PC-9 (cell line): ENCODE measurements around the gene PLA2G15. TPM values are rescaled to one million over a fixed set of nuclear protein-coding genes. Genes with fewer than 3 reads are reported as not detected.

ENCODE experiments used
- BruUV-seq: library from RNA; stranded (reverse); fragments of 400-500 nt; replicated peaks from 2 replicates; lab custom pipeline; 2021; lab: Mats Ljungman, UMichigan
- CTCF ChIA-PET: fragments of 300-600 bp; sonication (Branson Sonifier 250); formaldehyde crosslinking; loops from one replicate; lab custom pipeline; 2022; ENCODE audit warnings: antibody characterized with exemption; lab: Charles Lee
- POLR2A ChIA-PET: fragments of 300-600 bp; sonication (Branson Sonifier 250); formaldehyde crosslinking; loops from one replicate; lab custom pipeline; 2022; ENCODE audit warnings: antibody characterized with exemption; ENCODE audit not compliant: unreplicated experiment; lab: Charles Lee
- DNase-seq, 2 experiments: peaks; one replicate each; pipeline versions ENCODE4 v3.0.0 to v3.0.0-alpha.2; 2015 to 2022; ENCODE audit warnings: mixed read lengths in 1 of 2
- H2AFZ ChIP-seq: fragments of 200-600 bp; sonication (generic); 2 replicates; pipeline ENCODE4 v1.8.1; 2017; ENCODE audit warnings: antibody characterized with exemption
- H3F3A ChIP-seq: fragments of 200-600 bp; sonication (generic); 2 replicates; pipeline ENCODE4 v1.8.1; 2017; ENCODE audit warnings: antibody characterized with exemption, mild to moderate bottlenecking, low read depth; ENCODE audit not compliant: insufficient read depth
- H3K27ac ChIP-seq: fragments of 200-600 bp; sonication (generic); 2 replicates; pipeline ENCODE4 v1.6.1; 2016; ENCODE audit warnings: mixed run types
- H3K27me3 ChIP-seq: fragments of 200-600 bp; sonication (generic); 2 replicates; pipeline ENCODE4 v1.6.1; 2016; ENCODE audit warnings: low read depth, mixed run types; ENCODE audit not compliant: insufficient read depth
- H3K36me3 ChIP-seq: fragments of 200-600 bp; sonication (generic); 2 replicates; pipeline ENCODE4 v1.6.1; 2016; ENCODE audit warnings: low read depth, mixed run types
- H3K4me1 ChIP-seq: fragments of 200-600 bp; sonication (generic); replicated peaks from 2 replicates; pipeline ENCODE4 v1.6.1; 2016; ENCODE audit warnings: mixed run types; ENCODE audit not compliant: insufficient read depth
- H3K4me2 ChIP-seq: fragments of 200-600 bp; sonication (generic); 2 replicates; pipeline ENCODE4 v1.6.1; 2017; ENCODE audit warnings: mixed run types
- H3K4me3 ChIP-seq: fragments of 200-600 bp; sonication (generic); 2 replicates; pipeline ENCODE4 v1.6.1; 2016; ENCODE audit warnings: mixed run types
- H3K79me2 ChIP-seq: fragments of 200-600 bp; sonication (generic); 2 replicates; pipeline ENCODE4 v1.6.1; 2017; ENCODE audit warnings: low read depth, mixed run types
- H3K9me2 ChIP-seq: fragments of 200-600 bp; sonication (generic); 2 replicates; pipeline ENCODE4 v1.8.1; 2017; ENCODE audit warnings: mild to moderate bottlenecking; ENCODE audit not compliant: insufficient read depth
- H3K9me3 ChIP-seq: fragments of 200-600 bp; sonication (generic); 2 replicates; pipeline ENCODE4 v1.8.1; 2016; ENCODE audit warnings: low read depth; ENCODE audit not compliant: insufficient read depth
- H4K20me1 ChIP-seq: fragments of 200-600 bp; sonication (generic); 2 replicates; pipeline ENCODE4 v1.8.1; 2017; ENCODE audit not compliant: insufficient read depth
- EZH2 ChIP-seq: fragments of 200-600 bp; sonication (generic); IDR thresholded peaks from 2 replicates; pipeline ENCODE4 v1.8.0; 2017; ENCODE audit warnings: antibody characterized with exemption, low read depth
- intact Hi-C: fragments of 100-400 bp; cut with micrococcal nuclease; formaldehyde crosslinking; loops from one replicate; pipeline ENCODE4 v1.10.0; 2022; ENCODE audit not compliant: unreplicated experiment
- total RNA-seq: library from RNA; stranded (reverse); gene quantifications from 2 replicates; pipeline ENCODE4 v1.2.3, GENCODE V29; 2021
- TF ChIP-seq, protein P1 (sequence below): fragments of 200-600 bp; sonication (generic); conservative IDR thresholded peaks from 2 replicates; pipeline ENCODE4 v1.6.1; 2017; ENCODE audit warnings: mixed run types, antibody characterized with exemption, mild to moderate bottlenecking, moderate library complexity

The PLA2G15 gene
- total RNA-seq, 1 experiment from 2014 or later = 14.0 TPM

- Histone ChIP-seq H2AFZ (no peak overlapping the region), H3K9me2 (no peaks in the 10 kb centered on the region), H3K9me3 (no peaks in the 10 kb centered on the region), H3F3A (no peaks in the 10 kb centered on the region), H3K4me3 (no peak overlapping the region), H3K27ac (no peak overlapping the region), H3K27me3 (no peaks in the 10 kb centered on the region), H4K20me1 (no peaks in the 10 kb centered on the region), H3K36me3 (no peaks in the 10 kb centered on the region), H3K79me2 (no peaks in the 10 kb centered on the region), H3K4me1 (no peaks in the 10 kb centered on the region), H3K4me2 (no peak overlapping the region)
- POLR2A ChIA-PET = no interaction called here
- CTCF ChIA-PET = no interaction called here
- intact Hi-C loops = no loop called here
- no peak for DNase-seq
- TF ChIP-seq EZH2 = no peak
- TF ChIP-seq, protein P1, sequence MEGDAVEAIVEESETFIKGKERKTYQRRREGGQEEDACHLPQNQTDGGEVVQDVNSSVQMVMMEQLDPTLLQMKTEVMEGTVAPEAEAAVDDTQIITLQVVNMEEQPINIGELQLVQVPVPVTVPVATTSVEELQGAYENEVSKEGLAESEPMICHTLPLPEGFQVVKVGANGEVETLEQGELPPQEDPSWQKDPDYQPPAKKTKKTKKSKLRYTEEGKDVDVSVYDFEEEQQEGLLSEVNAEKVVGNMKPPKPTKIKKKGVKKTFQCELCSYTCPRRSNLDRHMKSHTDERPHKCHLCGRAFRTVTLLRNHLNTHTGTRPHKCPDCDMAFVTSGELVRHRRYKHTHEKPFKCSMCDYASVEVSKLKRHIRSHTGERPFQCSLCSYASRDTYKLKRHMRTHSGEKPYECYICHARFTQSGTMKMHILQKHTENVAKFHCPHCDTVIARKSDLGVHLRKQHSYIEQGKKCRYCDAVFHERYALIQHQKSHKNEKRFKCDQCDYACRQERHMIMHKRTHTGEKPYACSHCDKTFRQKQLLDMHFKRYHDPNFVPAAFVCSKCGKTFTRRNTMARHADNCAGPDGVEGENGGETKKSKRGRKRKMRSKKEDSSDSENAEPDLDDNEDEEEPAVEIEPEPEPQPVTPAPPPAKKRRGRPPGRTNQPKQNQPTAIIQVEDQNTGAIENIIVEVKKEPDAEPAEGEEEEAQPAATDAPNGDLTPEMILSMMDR = no peak
- no TSS peak for BruUV-seq
These were observed 29.9 kb upstream of the PLA2G15 start for GRCh38 chr16:68215302-68215701.

DNA sequence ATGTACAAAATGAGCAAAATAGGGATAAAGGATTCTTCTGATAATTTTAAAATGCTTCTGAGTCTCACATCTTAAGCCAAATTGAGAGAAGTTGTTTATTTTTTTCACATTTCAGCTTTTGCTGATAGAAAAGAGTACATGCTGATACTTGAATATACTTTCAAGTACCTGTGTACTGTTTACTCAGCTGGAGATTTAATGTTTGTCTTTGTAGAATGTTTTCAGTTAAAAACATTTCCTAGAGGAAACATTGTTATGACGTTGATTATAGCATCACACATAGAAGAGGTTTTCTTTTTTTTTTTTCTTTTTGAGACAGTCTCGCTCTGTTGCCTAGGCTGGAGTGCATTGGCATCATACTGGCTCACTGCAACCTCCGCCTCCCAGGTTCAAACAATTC is 28.9 kb upstream of the PLA2G15 start:
- H3F3A ChIP-seq = 0 out of 2 replicates have a peak, but pooled peaks cover 4% of the 10 kb centered on the region
- no peak overlapping the region for H3K4me3 ChIP-seq
- ChIA-PET CTCF (no interaction called here), POLR2A (no interaction called here)
- no peak for DNase-seq
- no peaks in the 10 kb centered on the region for H3K4me1 ChIP-seq
- BruUV-seq = no TSS peak
- H2AFZ ChIP-seq = no peak overlapping the region
- no peaks in the 10 kb centered on the region for H4K20me1 ChIP-seq
- H3K79me2 ChIP-seq = no peaks in the 10 kb centered on the region
- intact Hi-C loops = no loop called here
- TF ChIP-seq, protein P1 = no peak
- TF ChIP-seq EZH2 = no peak
- no peak overlapping the region for H3K27ac ChIP-seq
- no peak overlapping the region for H3K4me2 ChIP-seq
- no peaks in the 10 kb centered on the region for H3K36me3 ChIP-seq
- H3K9me3 ChIP-seq = no peaks in the 10 kb centered on the region
- H3K27me3 ChIP-seq = no peaks in the 10 kb centered on the region
- H3K9me2 ChIP-seq = no peaks in the 10 kb centered on the region

- CTCF ChIA-PET = interaction anchor here (0.6 kb wide), 1 partner anchor 76 kb away, joined by 3 read pairs; no protein-coding TSS in a partner anchor
- POLR2A ChIA-PET = interaction anchor here (0.5 to 0.6 kb wide), 2 partner anchors 20 to 214 kb away, joined by 3 to 18 read pairs; no protein-coding TSS in a partner anchor
- DNase-seq = no peak
- no peaks in the 10 kb centered on the region for H3K36me3 ChIP-seq
- intact Hi-C loops = no loop called here
- H3K4me2 ChIP-seq = no peak overlapping the region
- H2AFZ ChIP-seq = no peak overlapping the region
- H3K27me3 ChIP-seq = no peaks in the 10 kb centered on the region
- H3K79me2 ChIP-seq = no peaks in the 10 kb centered on the region
- no peaks in the 10 kb centered on the region for H3K9me2 ChIP-seq
- H3K9me3 ChIP-seq = no peaks in the 10 kb centered on the region
- H4K20me1 ChIP-seq = no peaks in the 10 kb centered on the region
- no peaks in the 10 kb centered on the region for H3K4me1 ChIP-seq
- BruUV-seq = no TSS peak
- H3F3A ChIP-seq = 0 out of 2 replicates have a peak, but pooled peaks cover 8% of the 10 kb centered on the region
- no peak for TF ChIP-seq EZH2
- TF ChIP-seq, protein P1 = no peak
- H3K4me3 ChIP-seq = no peak overlapping the region
- no peak overlapping the region for H3K27ac ChIP-seq
These were observed 27.7 kb upstream of the PLA2G15 start for GRCh38 chr16:68217506-68217905.
